H1 (cell line): Measurements from ENCODE around the gene RNF5. TPM values are rescaled to one million over a fixed set of nuclear protein-coding genes. Genes with fewer than 3 reads are reported as not detected.

Experiments
- CTCF ChIA-PET: fragments of 300-600 bp; sonication (Branson Sonifier 250); formaldehyde crosslinking; loops from one replicate; lab custom pipeline; 2021; ENCODE audit not compliant: partially characterized antibody; lab: Charles Lee
- POLR2A ChIA-PET: fragments of 300-600 bp; sonication (Branson Sonifier 250); formaldehyde crosslinking; loops from one replicate; lab custom pipeline; 2021; ENCODE audit warnings: inconsistent platforms; ENCODE audit not compliant: partially characterized antibody; lab: Charles Lee
- DNase-seq, 2 experiments: peaks; one replicate each; pipeline versions ENCODE4 v3.0.0 to v3.0.0-alpha.2; 2010 to 2022; ENCODE audit warnings: low spot score in 2 of 2, low read depth in 1 of 2, mixed read lengths in 1 of 2
- FAIRE-seq: peaks from 2 replicates; lab custom pipeline; 2011; peaks lifted over from hg19 to GRCh38; lab: Jason Lieb, UNC
- H2AFZ ChIP-seq: 2 replicates; pipeline ENCODE4 v1.8.1; 2012; ENCODE audit warnings: low read length, inconsistent platforms
- H2AK5ac ChIP-seq: 2 replicates; pipeline ENCODE4 v1.6.1; 2013; ENCODE audit warnings: low read depth, low read length
- H2BK120ac ChIP-seq: replicated peaks from 2 replicates; pipeline ENCODE3; 2013; ENCODE audit warnings: low read depth, low read length, inconsistent platforms
- H2BK12ac ChIP-seq: 2 replicates; pipeline ENCODE4 v1.6.1; 2013; ENCODE audit warnings: low read depth, low read length
- H2BK15ac ChIP-seq: 2 replicates; pipeline ENCODE4 v1.6.1; 2013; ENCODE audit warnings: low read length
- H2BK20ac ChIP-seq: 2 replicates; pipeline ENCODE4 v1.6.1; 2013; ENCODE audit warnings: low read length
- H2BK5ac ChIP-seq: 2 replicates; pipeline ENCODE4 v1.6.1; 2013; ENCODE audit warnings: low read depth, low read length
- H3K14ac ChIP-seq: 2 replicates; pipeline ENCODE4 v1.6.1; 2013; ENCODE audit warnings: inconsistent platforms; ENCODE audit not compliant: insufficient read length
- H3K18ac ChIP-seq: 2 replicates; pipeline ENCODE4 v1.6.1; 2013; ENCODE audit warnings: low read length; ENCODE audit errors: extremely low read depth
- H3K23ac ChIP-seq: 2 replicates; pipeline ENCODE4 v1.6.1; 2013; ENCODE audit warnings: inconsistent platforms; ENCODE audit not compliant: insufficient read length
- H3K23me2 ChIP-seq: 2 replicates; pipeline ENCODE4 v1.6.1; 2013; ENCODE audit warnings: low read depth, low read length
- H3K27ac ChIP-seq: 2 replicates; pipeline ENCODE4 v1.6.1; 2011; ENCODE audit warnings: low read depth, low read length, inconsistent platforms
- H3K27me3 ChIP-seq, 4 experiments: replicated peaks in 1 of 4; 1 replicate in 1 of 4; 2 replicates in 3 of 4; pipeline versions ENCODE4 v1.6.1 to v1.8.1; 2011 to 2013; ENCODE audit warnings: low read length in 3 of 4, mild to moderate bottlenecking in 3 of 4, inconsistent platforms in 2 of 4, mixed read lengths in 2 of 4, moderate library complexity in 1 of 4; ENCODE audit not compliant: control insufficient read depth in 3 of 4, insufficient read depth in 3 of 4; ENCODE audit errors: extremely low read depth in 1 of 4
- H3K36me3 ChIP-seq, 4 experiments: 2 replicates each; pipeline versions ENCODE4 v1.6.1 to v1.8.1; 2011 to 2013; ENCODE audit warnings: mild to moderate bottlenecking in 4 of 4, low read length in 3 of 4, moderate library complexity in 2 of 4, control low read depth in 1 of 4, inconsistent platforms in 1 of 4; ENCODE audit not compliant: insufficient read depth in 4 of 4, control insufficient read depth in 2 of 4
- H3K4ac ChIP-seq: replicated peaks from 2 replicates; pipeline ENCODE3; 2013; ENCODE audit warnings: low read length, low read depth, mixed read lengths, inconsistent platforms; ENCODE audit not compliant: insufficient read length
- H3K4me1 ChIP-seq, 4 experiments: replicated peaks in 1 of 4; 1 replicate in 1 of 4; 2 replicates in 3 of 4; pipeline versions ENCODE4 v1.6.1 to v1.8.1; 2011 to 2013; ENCODE audit warnings: low read length in 3 of 4, inconsistent platforms in 2 of 4, mixed read lengths in 1 of 4; ENCODE audit not compliant: insufficient read depth in 4 of 4, control insufficient read depth in 3 of 4
- H3K4me2 ChIP-seq, 2 experiments: 2 replicates each; pipeline versions ENCODE4 v1.6.1 to v1.8.1; 2011 to 2013; ENCODE audit warnings: low read depth in 2 of 2, low read length in 2 of 2, control low read depth in 1 of 2, inconsistent platforms in 1 of 2, mild to moderate bottlenecking in 1 of 2; ENCODE audit not compliant: insufficient read depth in 1 of 2
- H3K4me3 ChIP-seq, 4 experiments: fragments of 200-600, 300-600 bp in 1 of 4; sonication (generic), shearing (Covaris generic), sonication (Bioruptor Twin) in 1 of 4; 2 replicates each; pipeline versions ENCODE4 v1.5.1 to v1.8.1; 2011 to 2016; ENCODE audit warnings: low read length in 4 of 4, low read depth in 3 of 4, control low read depth in 2 of 4, inconsistent platforms in 2 of 4, mild to moderate bottlenecking in 2 of 4, mixed read lengths in 1 of 4, moderate library complexity in 1 of 4; ENCODE audit not compliant: insufficient read depth in 2 of 4; ENCODE audit errors: extremely low read depth in 1 of 4
- H3K56ac ChIP-seq: replicated peaks from 2 replicates; pipeline ENCODE3; 2013; ENCODE audit warnings: low read depth, mild to moderate bottlenecking, mixed read lengths, low read length, inconsistent platforms; ENCODE audit not compliant: insufficient read length
- H3K79me1 ChIP-seq: 2 replicates; pipeline ENCODE4 v1.6.1; 2013; ENCODE audit warnings: low read depth, low read length, control low read depth
- H3K79me2 ChIP-seq, 2 experiments: 2 replicates each; pipeline versions ENCODE4 v1.6.1 to v1.8.1; 2012 to 2013; ENCODE audit warnings: low read length in 2 of 2, mild to moderate bottlenecking in 2 of 2, inconsistent platforms in 1 of 2; ENCODE audit not compliant: insufficient read depth in 2 of 2, control insufficient read depth in 1 of 2
- H3K9ac ChIP-seq, 4 experiments: replicated peaks in 1 of 4; 1 replicate in 1 of 4; 2 replicates in 3 of 4; pipeline versions ENCODE4 v1.6.1 to v1.8.1; 2011 to 2013; ENCODE audit warnings: low read depth in 3 of 4, low read length in 3 of 4, control low read depth in 2 of 4, mild to moderate bottlenecking in 2 of 4, moderate library complexity in 2 of 4, inconsistent platforms in 1 of 4; ENCODE audit errors: extremely low read depth in 1 of 4
- H3K9me3 ChIP-seq, 2 experiments: 2 replicates each; pipeline versions ENCODE4 v1.6.1 to v1.8.1; 2012 to 2013; ENCODE audit warnings: mild to moderate bottlenecking in 2 of 2, moderate library complexity in 2 of 2, control low read depth in 1 of 2, inconsistent platforms in 1 of 2, low read depth in 1 of 2, low read length in 1 of 2, mixed read lengths in 1 of 2; ENCODE audit not compliant: insufficient read depth in 2 of 2
- H4K20me1 ChIP-seq, 2 experiments: replicated peaks in 1 of 2; 2 replicates each; pipeline versions ENCODE3 to v1.8.1; 2011 to 2013; ENCODE audit warnings: inconsistent platforms in 2 of 2, low read length in 2 of 2, mild to moderate bottlenecking in 1 of 2; ENCODE audit not compliant: insufficient read depth in 2 of 2, control insufficient read depth in 1 of 2
- H4K5ac ChIP-seq: 2 replicates; pipeline ENCODE4 v1.6.1; 2013; ENCODE audit warnings: low read length, low read depth, mixed read lengths, inconsistent platforms; ENCODE audit not compliant: insufficient read length
- H4K8ac ChIP-seq: 2 replicates; pipeline ENCODE4 v1.8.0; 2013; ENCODE audit warnings: mild to moderate bottlenecking, moderate library complexity, low read length, inconsistent platforms; ENCODE audit not compliant: insufficient read depth; ENCODE audit errors: extremely low read depth
- H4K91ac ChIP-seq: replicated peaks from 2 replicates; pipeline ENCODE3; 2013; ENCODE audit warnings: low read length, mixed read lengths, inconsistent platforms; ENCODE audit not compliant: insufficient read length
- CHD1 ChIP-seq: IDR thresholded peaks from 2 replicates; pipeline ENCODE4 v1.6.1; 2012; ENCODE audit warnings: low read depth, low read length, improper control_type of control experiment
- WGBS, 2 experiments: shearing (Covaris generic) in 1 of 2; methylation state at CpG; one replicate each; pipeline versions ENCODE4 v1.1.6 to v1.1.7; 2013 to 2015; ENCODE audit warnings: low lambda C conversion rate in 2 of 2, mixed read lengths in 2 of 2, inconsistent platforms in 1 of 2, low coverage in 1 of 2, missing lambda C conversion rate in 1 of 2; ENCODE audit not compliant: insufficient replicate concordance in 2 of 2, insufficient coverage in 1 of 2, insufficient read length in 1 of 2; ENCODE audit errors: extremely low coverage in 1 of 2, missing lambda C conversion rate in 1 of 2; 5-methylcytosine and 5-hydroxymethylcytosine counted together
- polyA plus RNA-seq, 7 experiments: library from polyadenylated mRNA; depleted of rRNA in 3 of 7; stranded (reverse) in 5 of 7; unstranded in 2 of 7; fragments of >200 nt in 5 of 7; fragments of 200-250 nt in 2 of 7; gene quantifications; 1 replicate in 5 of 7; 2 replicates in 1 of 7; 4 replicates in 1 of 7; pipeline versions ENCODE4 v1.2.1 to v1.2.3, GENCODE V29; 2011 to 2013; ENCODE audit warnings: missing spikeins in 2 of 7, mixed read lengths in 2 of 7
- total RNA-seq: library from RNA; stranded (reverse); fragmentation: NEBNext Ultra II Directional; extraction: Animal tissue kit (Norgen Biotek cat#: 25700); gene quantifications from 2 replicates; pipeline ENCODE4 v1.2.1, GENCODE V29; 2021

The RNF5 gene
- total and polyA plus RNA-seq, 2 of the 8 experiments (the other 6 are each of a cell fraction or from before 2014, with no cell fraction given), result 90.0 to 158 TPM

GRCh38 chr6:32189069-32189741 lies 11.0 kb downstream of the RNF5 start:
- DNase-seq (no peak), FAIRE-seq (no peak)
- no peak for TF ChIP-seq CHD1
- Histone ChIP-seq H3K23ac (no peak overlapping the region), H3K14ac (no peak overlapping the region), H4K5ac (no peak overlapping the region), H3K9ac (peak overlapping the region; percentile 38 to 80 (median 56); a peak in 5 of 7 replicates), H3K4me3 (peak overlapping the region; percentile 30 to 87 (median 64)), H3K36me3 (peaks cover 2 to 18% (median 14%) of the 10 kb centered on the region in 4 experiments; a peak in 7 of 8 replicates), H2AFZ (no peak overlapping the region), H3K79me2 (peaks cover 0 to 13% of the 10 kb centered on the region in 2 experiments; a peak in 2 of 4 replicates), H2AK5ac (no peak overlapping the region), H2BK20ac (no peak overlapping the region), H3K56ac (no peak overlapping the region), H3K4ac (peak overlapping the region; percentile 80), H2BK12ac (no peak overlapping the region), H2BK5ac (peak overlapping the region; percentile 52; the same call in 1 of the 2 replicates), H4K91ac (peak overlapping the region; percentile 7), H3K27ac (peak overlapping the region; percentile 54), H3K23me2 (peaks cover 5% of the 10 kb centered on the region), H3K79me1 (peaks cover 2% of the 10 kb centered on the region; the same call in 1 of the 2 replicates), H3K27me3 (no peaks in the 10 kb centered on the region), H3K4me2 (peak overlapping the region; percentile 81 to 90), H3K18ac (peak overlapping the region; percentile 32), H3K4me1 (peaks cover 2 to 26% (median 16%) of the 10 kb centered on the region in 4 experiments), H3K9me3 (no peaks in the 10 kb centered on the region), H2BK120ac (no peak overlapping the region), H4K20me1 (peaks cover 0 to 3% of the 10 kb centered on the region in 2 experiments), H4K8ac (no peak overlapping the region; the same call in 1 of the 2 replicates), H2BK15ac (no peak overlapping the region)
- POLR2A ChIA-PET, result interaction anchor here (1.0 to 13.3 kb wide), 6 partner anchors 10 to 37 kb away, joined by 3 to 194 read pairs (median 3); partner anchors contain the start of genes AGPAT1, PRRT1 and RNF5
- CTCF ChIA-PET, result interaction anchor here (0.5 to 3.2 kb wide), 11 partner anchors 9 to 98 kb away, joined by 3 to 13 read pairs (median 4); partner anchors contain the start of genes AGPAT1 and PRRT1
- 26% methylated on average over 8 of the region's 10 CpGs; no CpG with 5 or more reads in 1 of the 2 experiments for WGBS, 2 experiments
